HG02759 (cell line): ENCODE measurements around the gene RAD51B.
"Not testable (repeated sequence)": the region's sequence is repeated elsewhere in the genome, so short reads cannot be mapped to it uniquely, and the experiment has no call there.

Source experiments
- ATAC-seq: cut with Tn5 transposase; IDR thresholded peaks from one replicate; pipeline ENCODE4 v1.9.1; 2021; ENCODE audit warnings: mild to moderate bottlenecking, moderate library complexity; ENCODE audit not compliant: unreplicated experiment

Gene RAD51B

GRCh38 chr14:68062651-68063050 is 243.1 kb downstream of the RAD51B start:
- ATAC-seq, result no peak

GRCh38 chr14:68065322-68065721 is 245.7 kb downstream of the RAD51B start:
- no peak for ATAC-seq

GRCh38 chr14:68074765-68075381 is 255.3 kb downstream of the RAD51B start:
- no peak for ATAC-seq

- no peak for ATAC-seq
These were observed 255.9 kb downstream of the RAD51B start for GRCh38 chr14:68075382-68076029.

DNA sequence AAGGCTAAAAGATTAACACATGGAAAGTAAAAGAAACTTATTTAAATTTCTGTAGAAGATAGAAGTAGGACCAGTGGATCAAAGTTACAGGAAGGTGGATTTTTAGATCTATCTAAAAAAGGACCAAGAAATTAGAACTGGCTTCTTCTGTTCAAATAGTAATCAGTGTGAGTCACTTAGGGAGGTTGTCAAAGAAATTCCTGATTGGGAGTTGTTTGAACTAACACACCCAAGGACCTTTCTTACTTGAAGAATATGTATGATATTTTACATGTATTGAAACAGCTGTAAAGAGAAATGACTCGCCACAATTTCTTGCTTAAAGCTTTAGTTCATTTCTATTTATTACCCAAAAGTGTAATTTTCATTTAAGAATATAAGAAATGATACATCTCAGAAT is 256.9 kb downstream of the RAD51B start:
- ATAC-seq, result no peak

DNA sequence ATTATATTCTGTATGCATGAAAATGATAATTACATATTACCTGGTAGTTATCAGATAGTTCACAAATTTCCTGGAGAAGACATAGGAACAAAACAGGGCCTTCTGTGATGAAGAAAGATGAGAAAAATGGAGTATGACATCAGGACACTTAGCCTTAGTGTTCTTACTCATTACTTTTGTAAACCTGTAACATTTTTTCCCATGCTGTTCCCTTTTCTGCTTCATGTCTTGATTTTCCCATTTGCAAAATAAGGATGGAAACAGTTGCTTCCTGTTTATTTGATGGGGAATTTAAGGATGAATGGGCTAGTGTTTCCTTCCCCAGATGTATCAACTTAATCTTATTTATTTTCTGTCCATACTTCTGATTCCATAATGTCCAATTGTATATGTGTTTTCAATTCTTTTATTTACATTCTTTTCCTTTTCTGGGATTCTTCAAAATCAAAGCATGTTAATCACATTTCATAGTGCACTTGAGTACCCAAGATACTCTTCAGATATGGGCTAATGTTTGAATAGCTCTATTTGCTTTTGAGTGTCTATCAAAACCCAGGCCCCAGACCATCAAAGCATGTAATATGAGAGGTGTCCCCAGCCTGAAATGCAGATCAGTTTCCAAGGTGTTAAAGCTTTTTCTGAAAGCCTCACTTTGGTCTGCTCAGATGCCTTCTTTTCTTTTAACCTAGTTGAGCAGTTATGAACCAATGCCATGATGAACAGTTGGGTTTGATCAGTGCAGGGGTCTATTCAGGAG is 260.5 kb downstream of the RAD51B start:
- ATAC-seq, result no peak

- no peak for ATAC-seq
These were observed 261.9 kb downstream of the RAD51B start for GRCh38 chr14:68081489-68081888.

GRCh38 chr14:68082698-68083291 is 263.2 kb downstream of the RAD51B start:
- ATAC-seq, result no peak

- no peak for ATAC-seq
These were observed 264.7 kb downstream of the RAD51B start for GRCh38 chr14:68084256-68084655.

DNA sequence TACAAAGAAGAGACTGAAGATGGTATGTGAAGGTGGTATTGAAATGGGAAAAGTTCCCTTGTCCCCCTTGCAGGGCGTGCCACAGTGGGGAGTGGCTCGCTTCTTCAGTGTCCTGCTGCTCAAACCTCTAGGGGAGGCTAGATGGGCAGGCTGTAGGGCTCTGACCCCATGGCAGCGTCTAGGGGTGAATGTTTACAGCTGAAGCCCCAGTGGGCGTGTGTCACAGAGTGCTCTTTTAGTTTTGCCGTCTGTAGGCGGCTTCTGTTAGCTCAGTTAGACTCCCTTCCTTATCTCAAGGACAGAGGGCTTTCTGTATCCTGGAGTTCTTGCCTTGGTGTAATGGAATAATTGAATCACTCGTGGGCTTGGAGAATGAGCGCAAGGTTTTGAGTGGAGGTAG is 266.2 kb downstream of the RAD51B start:
- ATAC-seq, result no peak

DNA sequence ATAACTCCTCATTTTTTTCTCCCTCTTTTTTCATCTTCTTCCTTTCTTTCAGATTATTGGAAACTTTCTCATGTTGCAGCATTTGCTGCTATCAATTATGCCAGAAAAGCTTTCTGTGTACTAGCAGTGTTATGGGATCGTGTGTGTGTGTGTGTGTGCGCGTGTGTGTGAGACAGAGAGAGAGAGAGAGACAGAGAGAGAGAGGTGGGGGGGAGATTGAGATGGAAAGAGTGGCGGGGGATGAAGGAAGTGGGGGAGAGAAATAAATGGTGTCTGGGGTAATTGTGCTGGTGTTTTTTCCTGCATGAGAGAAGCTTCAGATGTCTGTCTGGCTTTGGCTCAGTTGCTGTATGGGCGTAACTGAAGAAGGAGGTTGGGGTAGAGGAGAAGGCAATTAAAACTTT is 268.9 kb downstream of the RAD51B start:
- no peak for ATAC-seq

DNA sequence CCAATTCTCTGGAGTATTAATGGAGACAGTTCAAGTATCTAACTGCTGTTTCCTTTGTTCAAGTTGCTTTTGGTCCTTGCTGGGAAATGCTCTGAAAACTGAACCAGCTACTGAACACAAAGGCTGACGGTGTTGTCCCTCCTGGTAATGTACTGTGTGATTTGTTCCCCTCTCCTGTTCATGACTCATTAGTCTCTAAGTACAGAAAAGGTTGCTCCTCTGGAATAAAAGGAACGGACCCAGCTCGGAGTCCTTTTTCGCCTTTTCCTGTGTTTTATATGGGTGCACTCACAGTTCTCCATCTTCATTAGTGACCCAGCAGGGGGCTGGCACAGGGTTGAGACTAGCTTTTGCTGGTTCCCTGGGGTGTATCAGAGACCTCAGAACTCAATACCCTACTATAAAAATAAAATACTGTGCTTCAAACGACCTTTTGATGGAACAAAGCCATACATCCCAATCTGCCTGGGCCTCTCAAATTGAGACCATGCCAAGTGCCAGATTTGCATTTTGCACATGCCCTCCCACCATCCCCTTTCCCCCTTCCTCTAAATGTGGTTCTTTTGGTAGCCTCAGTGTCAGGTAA is 269.7 kb downstream of the RAD51B start:
- ATAC-seq, result no peak

GRCh38 chr14:68094158-68094557 is 274.6 kb downstream of the RAD51B start:
- no peak for ATAC-seq

DNA sequence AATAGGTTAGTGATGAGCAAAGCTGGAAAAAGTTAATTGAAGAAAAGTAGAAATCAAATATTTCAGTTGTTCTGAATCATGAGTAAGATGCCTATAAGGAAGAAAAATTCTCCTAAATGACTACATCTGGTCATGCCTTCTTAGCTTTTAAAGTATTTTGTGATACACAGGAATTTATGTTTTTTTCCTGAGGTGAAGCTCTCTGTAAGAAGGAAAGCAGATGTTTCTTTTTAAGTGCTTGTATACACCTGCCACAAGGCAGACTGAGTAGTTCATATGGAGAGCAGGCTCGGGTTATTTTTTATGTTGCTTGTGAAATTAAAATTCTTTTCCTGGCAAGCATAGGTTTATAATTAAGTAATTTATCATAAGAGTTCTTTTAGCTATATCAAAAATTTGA is 275.2 kb downstream of the RAD51B start:
- no peak for ATAC-seq

- no peak for ATAC-seq
These were observed 278.1 kb downstream of the RAD51B start for GRCh38 chr14:68097727-68098126.

- ATAC-seq, result no peak
These were observed 279.3 kb downstream of the RAD51B start for GRCh38 chr14:68098834-68099233.

GRCh38 chr14:68099495-68100045 is 280.0 kb downstream of the RAD51B start:
- no peak for ATAC-seq

- ATAC-seq, result not testable (repeated sequence)
These were observed 282.2 kb downstream of the RAD51B start for GRCh38 chr14:68101715-68102301.

DNA sequence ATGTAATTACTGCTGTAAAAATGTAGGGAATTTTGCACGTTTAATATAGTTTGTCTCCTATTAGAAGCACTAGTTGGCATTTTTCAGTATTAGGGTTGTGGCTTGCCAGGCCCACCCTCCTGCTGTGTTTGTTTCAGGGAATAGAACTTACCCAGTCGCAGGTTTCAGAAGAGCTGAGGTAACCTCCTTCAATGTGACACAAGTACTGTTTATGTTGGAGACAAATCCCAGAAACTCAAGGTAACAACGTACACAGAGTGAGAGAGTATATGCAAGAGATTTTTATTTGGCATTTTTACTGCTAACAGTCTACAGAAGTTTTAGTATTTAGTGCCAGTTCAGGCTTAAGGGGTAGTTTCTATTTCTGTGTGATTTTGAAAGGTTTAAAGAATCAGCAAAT is 284.3 kb downstream of the RAD51B start:
- no peak for ATAC-seq

GRCh38 chr14:68104518-68104917 is 284.9 kb downstream of the RAD51B start:
- no peak for ATAC-seq

- ATAC-seq, result no peak
These were observed 286.2 kb downstream of the RAD51B start for GRCh38 chr14:68105816-68106215.
